Nephron progenitor cell (in vitro differentiated cells): ENCODE results near the gene DYRK3.

Experiments used
- DNase-seq: peaks from one replicate; pipeline ENCODE4 v3.0.0; 2021
- H3K27ac Mint-ChIP-seq: 2 replicates; pipeline ENCODE4 v1.8.0; 2021; ENCODE audit warnings: mild to moderate bottlenecking, moderate library complexity, mixed read lengths
- H3K27me3 Mint-ChIP-seq: 2 replicates; pipeline ENCODE4 v1.8.0; 2021; ENCODE audit warnings: mild to moderate bottlenecking, low read depth, mixed read lengths; ENCODE audit not compliant: poor library complexity
- H3K36me3 Mint-ChIP-seq: 2 replicates; pipeline ENCODE4 v1.8.0; 2021; ENCODE audit warnings: low read depth, mixed read lengths
- H3K4me1 Mint-ChIP-seq: 2 replicates; pipeline ENCODE4 v1.8.0; 2021; ENCODE audit warnings: mixed read lengths
- H3K4me3 Mint-ChIP-seq: 2 replicates; pipeline ENCODE4 v1.8.0; 2021; ENCODE audit warnings: mild to moderate bottlenecking, moderate library complexity, mixed read lengths
- H3K9me3 Mint-ChIP-seq: 2 replicates; pipeline ENCODE4 v1.8.0; 2021; ENCODE audit warnings: mild to moderate bottlenecking, moderate library complexity, mixed read lengths
- CTCF ChIP-seq: fragments of 200-600 bp; sonication (generic); IDR thresholded peaks from 2 replicates; pipeline ENCODE4 v1.5.0; 2021; ENCODE audit warnings: antibody characterized with exemption

The DYRK3 gene

GRCh38 chr1:206678490-206678889 is 43.2 kb downstream of the DYRK3 start:
- H3K4me1 Mint-ChIP-seq, result peaks cover 10% of the 10 kb centered on the region
- no peak for DNase-seq
- H3K36me3 Mint-ChIP-seq, result no peaks in the 10 kb centered on the region
- no peaks in the 10 kb centered on the region for H3K9me3 Mint-ChIP-seq
- no peak for TF ChIP-seq CTCF
- no peak overlapping the region for H3K4me3 Mint-ChIP-seq
- no peak overlapping the region for H3K27ac Mint-ChIP-seq
- peaks cover 42% of the 10 kb centered on the region for H3K27me3 Mint-ChIP-seq

GRCh38 chr1:206679738-206680211 is 44.4 kb downstream of the DYRK3 start:
- Mint-ChIP-seq H3K4me1 (peaks cover 17% of the 10 kb centered on the region), H3K36me3 (no peaks in the 10 kb centered on the region), H3K27me3 (peaks cover 54% of the 10 kb centered on the region), H3K9me3 (no peaks in the 10 kb centered on the region), H3K27ac (no peak overlapping the region), H3K4me3 (no peak overlapping the region)
- no peak for TF ChIP-seq CTCF
- DNase-seq, result no peak

- Mint-ChIP-seq H3K4me3 (no peak overlapping the region), H3K4me1 (peaks cover 16% of the 10 kb centered on the region), H3K27ac (no peak overlapping the region), H3K36me3 (no peaks in the 10 kb centered on the region), H3K9me3 (no peaks in the 10 kb centered on the region), H3K27me3 (peaks cover 54% of the 10 kb centered on the region)
- no peak for TF ChIP-seq CTCF
- DNase-seq, result no peak
Observed at GRCh38 chr1:206680279-206680678, 44.9 kb downstream of the DYRK3 start.

GRCh38 chr1:206681359-206681758 is 46.0 kb downstream of the DYRK3 start:
- H3K27me3 Mint-ChIP-seq, result peaks cover 51% of the 10 kb centered on the region
- DNase-seq, result no peak

GRCh38 chr1:206682111-206682510 is 46.8 kb downstream of the DYRK3 start:
- no peak overlapping the region for H3K4me3 Mint-ChIP-seq
- no peak overlapping the region for H3K27ac Mint-ChIP-seq
- no peak for DNase-seq
- peaks cover 22% of the 10 kb centered on the region for H3K4me1 Mint-ChIP-seq
- H3K9me3 Mint-ChIP-seq, result no peaks in the 10 kb centered on the region
- no peaks in the 10 kb centered on the region for H3K36me3 Mint-ChIP-seq
- H3K27me3 Mint-ChIP-seq, result peaks cover 51% of the 10 kb centered on the region
- TF ChIP-seq CTCF, result no peak

More at GRCh38 chr1:206681359-206681758, 46.0 kb downstream of the DYRK3 start:
- no peak overlapping the region for H3K27ac Mint-ChIP-seq
- H3K9me3 Mint-ChIP-seq, result no peaks in the 10 kb centered on the region
- H3K4me1 Mint-ChIP-seq, result peaks cover 19% of the 10 kb centered on the region
- H3K36me3 Mint-ChIP-seq, result no peaks in the 10 kb centered on the region
- TF ChIP-seq CTCF, result no peak
- no peak overlapping the region for H3K4me3 Mint-ChIP-seq

- no peak overlapping the region for H3K4me3 Mint-ChIP-seq
- DNase-seq, result no peak
- H3K4me1 Mint-ChIP-seq, result peaks cover 34% of the 10 kb centered on the region
- no peaks in the 10 kb centered on the region for H3K36me3 Mint-ChIP-seq
- no peak for TF ChIP-seq CTCF
- H3K27me3 Mint-ChIP-seq, result peaks cover 47% of the 10 kb centered on the region
- H3K9me3 Mint-ChIP-seq, result no peaks in the 10 kb centered on the region
- H3K27ac Mint-ChIP-seq, result no peak overlapping the region
Observed at GRCh38 chr1:206683313-206683712, 48.0 kb downstream of the DYRK3 start.
